Measurements from ENCODE around the gene CNNM4.

Gene CNNM4

GRCh38 chr2:96856776-96857666, 96.3 kb downstream of the CNNM4 start:
- no peak; the same call in 1 of the 2 replicates for TF ChIP-seq POLR2AphosphoS5 (IDR thresholded peaks at IDR 0.05; ENCODE audit: borderline replicate concordance, low read depth, low read length)
- no peak for TF ChIP-seq FOXP2 (optimal IDR thresholded peaks at IDR 0.05; ENCODE audit: control extremely low read depth, extremely low read length, insufficient read depth)
- TF ChIP-seq EZH2 (IDR thresholded peaks at IDR 0.05), result no peak
- peaks cover 23% of the 10 kb centered on the region for H3K36me3 ChIP-seq (ENCODE audit: insufficient read depth, low read length)
- no peak overlapping the region for H3K27ac ChIP-seq
- no peak for DNase-seq (ENCODE audit: low read depth, low spot score)
- H3K4me3 ChIP-seq, result peak overlapping the region; percentile 99
- peak overlapping the region; percentile 84 for H3K9ac ChIP-seq (ENCODE audit: insufficient read length)
- H3K9me3 ChIP-seq (ENCODE audit: low read depth, low read length), result no peaks in the 10 kb centered on the region

GRCh38 chr2:96857667-96858372, 97.1 kb downstream of the CNNM4 start, which contains the start of gene ANKRD39:
TSS of gene ANKRD39 (minus strand) at chr2:96858016. CDS start at chr2:96857987, 29 bp downstream.
- peaks cover 23% of the 10 kb centered on the region; the same call in 1 of the 2 replicates for H3K36me3 ChIP-seq (ENCODE audit: insufficient read depth, low read length)
- peak; percentile 90 for DNase-seq (ENCODE audit: low read depth, low spot score)
- H3K9ac ChIP-seq (ENCODE audit: insufficient read length), result peak within 1 kb of the TSS; percentile 84
- H3K27ac ChIP-seq, result no peak within 1 kb of the TSS
- TF ChIP-seq POLR2AphosphoS5 (IDR thresholded peaks at IDR 0.05; ENCODE audit: borderline replicate concordance, low read depth, low read length), result peak; percentile 76; the same call in 1 of the 2 replicates
- TF ChIP-seq EZH2 (IDR thresholded peaks at IDR 0.05), result no peak
- peak; percentile 51 for TF ChIP-seq FOXP2 (optimal IDR thresholded peaks at IDR 0.05; ENCODE audit: control extremely low read depth, extremely low read length, insufficient read depth)
- no peaks in the 10 kb centered on the region for H3K9me3 ChIP-seq (ENCODE audit: low read depth, low read length)
- H3K4me3 ChIP-seq, result peak within 1 kb of the TSS; percentile 99

- H3K27ac ChIP-seq, result no peak overlapping the region
- no peak for TF ChIP-seq POLR2AphosphoS5 (IDR thresholded peaks at IDR 0.05; ENCODE audit: borderline replicate concordance, low read depth, low read length)
- no peak for TF ChIP-seq EZH2 (IDR thresholded peaks at IDR 0.05)
- no peak for TF ChIP-seq FOXP2 (optimal IDR thresholded peaks at IDR 0.05; ENCODE audit: control extremely low read depth, extremely low read length, insufficient read depth)
These were observed 98.5 kb downstream of the CNNM4 start for GRCh38 chr2:96859099-96859649.

GRCh38 chr2:96859681-96860064, 99.0 kb downstream of the CNNM4 start:
- H3K9ac ChIP-seq (ENCODE audit: insufficient read length), result no peak overlapping the region
- TF ChIP-seq POLR2AphosphoS5 (IDR thresholded peaks at IDR 0.05; ENCODE audit: borderline replicate concordance, low read depth, low read length) (no peak), FOXP2 (optimal IDR thresholded peaks at IDR 0.05; ENCODE audit: control extremely low read depth, extremely low read length, insufficient read depth) (no peak), EZH2 (IDR thresholded peaks at IDR 0.05) (no peak)
- DNase-seq (ENCODE audit: low read depth, low spot score), result no peak
- no peak overlapping the region for H3K4me3 ChIP-seq
- peaks cover 28% of the 10 kb centered on the region; the same call in 1 of the 2 replicates for H3K36me3 ChIP-seq (ENCODE audit: insufficient read depth, low read length)
- H3K9me3 ChIP-seq (ENCODE audit: low read depth, low read length), result no peaks in the 10 kb centered on the region
- H3K27ac ChIP-seq, result no peak overlapping the region

More at GRCh38 chr2:96859099-96859649, 98.5 kb downstream of the CNNM4 start:
- DNase-seq (ENCODE audit: low read depth, low spot score), result no peak
- Histone ChIP-seq H3K36me3 (ENCODE audit: insufficient read depth, low read length) (peaks cover 26% of the 10 kb centered on the region; the same call in 1 of the 2 replicates), H3K9me3 (ENCODE audit: low read depth, low read length) (no peaks in the 10 kb centered on the region), H3K9ac (ENCODE audit: insufficient read length) (no peak overlapping the region), H3K4me3 (no peak overlapping the region)

- Histone ChIP-seq H3K27ac (no peak overlapping the region), H3K9ac (ENCODE audit: insufficient read length) (no peak overlapping the region), H3K9me3 (ENCODE audit: low read depth, low read length) (no peaks in the 10 kb centered on the region), H3K4me3 (no peak overlapping the region), H3K36me3 (ENCODE audit: insufficient read depth, low read length) (peaks cover 34% of the 10 kb centered on the region; the same call in 1 of the 2 replicates)
- TF ChIP-seq EZH2 (IDR thresholded peaks at IDR 0.05) (no peak), FOXP2 (optimal IDR thresholded peaks at IDR 0.05; ENCODE audit: control extremely low read depth, extremely low read length, insufficient read depth) (no peak), POLR2AphosphoS5 (IDR thresholded peaks at IDR 0.05; ENCODE audit: borderline replicate concordance, low read depth, low read length) (no peak)
- DNase-seq (ENCODE audit: low read depth, low spot score), result no peak
These were observed 99.6 kb downstream of the CNNM4 start for GRCh38 chr2:96860065-96861029.

- no peak overlapping the region for H3K9ac ChIP-seq (ENCODE audit: insufficient read length)
- no peak overlapping the region for H3K4me3 ChIP-seq
- peaks cover 42% of the 10 kb centered on the region; the same call in 1 of the 2 replicates for H3K36me3 ChIP-seq (ENCODE audit: insufficient read depth, low read length)
- TF ChIP-seq FOXP2 (optimal IDR thresholded peaks at IDR 0.05; ENCODE audit: control extremely low read depth, extremely low read length, insufficient read depth) (no peak), POLR2AphosphoS5 (IDR thresholded peaks at IDR 0.05; ENCODE audit: borderline replicate concordance, low read depth, low read length) (no peak), EZH2 (IDR thresholded peaks at IDR 0.05) (no peak)
- no peak overlapping the region for H3K27ac ChIP-seq
- H3K9me3 ChIP-seq (ENCODE audit: low read depth, low read length), result no peaks in the 10 kb centered on the region
- no peak for DNase-seq (ENCODE audit: low read depth, low spot score)
These were observed 100.4 kb downstream of the CNNM4 start for GRCh38 chr2:96861074-96861473.

All from SK-N-MC (cell line).